GM12865 (cell line): ENCODE data around the gene PLBD1.

ENCODE experiments used
- DNase-seq: peaks from one replicate; pipeline ENCODE4 v3.0.0; 2010; ENCODE audit warnings: low read depth
- H3K4me3 ChIP-seq: 2 replicates; pipeline ENCODE4 v1.5.1; 2011; ENCODE audit warnings: mild to moderate bottlenecking, low read depth, low read length, control low read depth
- TF ChIP-seq, protein P1 (sequence below): IDR thresholded peaks from 2 replicates; pipeline ENCODE4 v1.5.1; 2011; ENCODE audit warnings: low read length, control low read depth, low read depth, inconsistent platforms; ENCODE audit not compliant: insufficient read depth; ENCODE audit errors: missing control alignments

Gene PLBD1

DNA sequence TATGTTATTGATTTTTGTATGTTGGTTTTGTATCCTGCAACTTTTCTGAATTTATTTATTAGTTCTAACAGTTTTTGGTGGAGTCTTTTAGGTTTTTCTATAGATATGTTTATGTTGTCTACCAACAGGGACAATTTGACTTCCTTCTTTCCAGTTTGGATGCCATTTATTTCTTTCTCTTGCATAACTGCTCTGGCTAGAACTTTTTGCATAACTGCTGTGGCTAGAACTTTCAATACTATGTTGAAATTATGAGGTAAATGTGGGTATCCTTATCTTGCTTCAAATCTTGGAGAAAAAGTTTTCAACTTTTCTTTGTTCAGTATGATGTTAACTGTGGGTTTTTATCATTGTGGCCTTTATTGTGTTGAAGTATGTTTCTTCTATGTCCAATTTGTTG, 39.9 kb upstream of the PLBD1 start:
- no peak overlapping the region for H3K4me3 ChIP-seq
- TF ChIP-seq, protein P1, sequence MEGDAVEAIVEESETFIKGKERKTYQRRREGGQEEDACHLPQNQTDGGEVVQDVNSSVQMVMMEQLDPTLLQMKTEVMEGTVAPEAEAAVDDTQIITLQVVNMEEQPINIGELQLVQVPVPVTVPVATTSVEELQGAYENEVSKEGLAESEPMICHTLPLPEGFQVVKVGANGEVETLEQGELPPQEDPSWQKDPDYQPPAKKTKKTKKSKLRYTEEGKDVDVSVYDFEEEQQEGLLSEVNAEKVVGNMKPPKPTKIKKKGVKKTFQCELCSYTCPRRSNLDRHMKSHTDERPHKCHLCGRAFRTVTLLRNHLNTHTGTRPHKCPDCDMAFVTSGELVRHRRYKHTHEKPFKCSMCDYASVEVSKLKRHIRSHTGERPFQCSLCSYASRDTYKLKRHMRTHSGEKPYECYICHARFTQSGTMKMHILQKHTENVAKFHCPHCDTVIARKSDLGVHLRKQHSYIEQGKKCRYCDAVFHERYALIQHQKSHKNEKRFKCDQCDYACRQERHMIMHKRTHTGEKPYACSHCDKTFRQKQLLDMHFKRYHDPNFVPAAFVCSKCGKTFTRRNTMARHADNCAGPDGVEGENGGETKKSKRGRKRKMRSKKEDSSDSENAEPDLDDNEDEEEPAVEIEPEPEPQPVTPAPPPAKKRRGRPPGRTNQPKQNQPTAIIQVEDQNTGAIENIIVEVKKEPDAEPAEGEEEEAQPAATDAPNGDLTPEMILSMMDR = no peak
- no peak for DNase-seq

DNA sequence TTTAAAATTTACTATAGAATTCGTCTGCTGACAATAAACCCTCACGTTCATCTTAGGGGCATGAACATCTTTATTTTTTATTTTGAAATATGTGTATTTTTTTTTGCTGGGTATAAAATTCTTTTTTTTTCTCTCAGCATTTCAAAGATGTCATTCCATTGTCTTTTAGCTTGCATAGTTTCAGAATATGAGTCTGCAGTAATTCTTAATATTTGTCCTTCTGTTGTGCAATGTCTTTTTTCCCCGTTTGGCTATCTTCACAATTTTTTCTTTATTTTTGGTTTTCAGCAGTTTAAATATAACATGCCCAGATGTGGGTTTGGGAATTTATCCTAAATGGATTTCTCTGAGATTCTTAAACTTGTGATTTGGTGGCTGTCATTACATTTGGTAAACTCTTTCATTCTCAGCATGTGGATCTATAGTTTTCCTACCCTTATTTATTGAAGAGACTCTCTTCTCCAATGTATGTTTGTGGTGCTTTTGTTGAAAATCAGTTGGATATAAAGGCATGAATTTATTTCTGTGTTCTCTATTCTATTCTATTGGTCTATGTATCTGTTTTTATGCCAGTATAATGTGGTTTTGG, 37.8 kb upstream of the PLBD1 start:
- no peak for DNase-seq
- TF ChIP-seq, protein P1 = no peak
- no peak overlapping the region for H3K4me3 ChIP-seq

DNA sequence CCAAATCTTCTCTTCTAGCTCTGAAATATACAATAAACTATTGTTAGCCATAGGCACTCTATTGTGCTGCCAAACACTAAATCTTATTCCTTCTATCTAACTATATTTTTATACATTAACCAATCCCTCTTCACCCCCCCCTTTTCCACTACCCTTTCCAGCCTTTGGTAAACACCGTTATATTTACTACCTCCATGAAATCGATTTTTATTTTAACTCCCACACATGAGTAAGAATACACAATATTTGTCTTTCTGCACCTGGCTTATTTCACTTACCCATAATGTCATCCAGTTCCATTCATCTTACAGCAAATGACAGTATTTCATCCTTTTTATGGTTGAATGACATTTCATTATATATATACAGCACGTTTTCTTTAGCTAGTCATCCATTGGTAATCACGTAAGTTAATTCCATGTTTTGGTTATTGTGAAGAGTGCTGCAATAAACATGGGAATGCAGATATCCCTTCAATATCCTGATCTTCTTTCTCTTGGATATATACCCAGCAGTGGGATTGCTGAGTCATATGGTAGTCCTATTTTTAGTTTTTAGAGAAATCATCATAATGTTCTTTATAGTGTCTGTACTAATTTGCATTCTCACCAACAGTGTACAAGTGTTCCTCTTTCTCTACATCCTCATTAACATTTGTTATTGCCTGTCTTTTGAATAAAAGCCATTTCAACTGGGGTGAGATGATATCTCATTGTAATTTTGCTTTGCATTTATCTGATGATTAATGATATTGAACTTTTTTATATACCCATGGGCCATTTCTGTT, 34.2 kb upstream of the PLBD1 start:
- TF ChIP-seq, protein P1 = no peak
- no peak overlapping the region for H3K4me3 ChIP-seq
- DNase-seq = no peak

DNA sequence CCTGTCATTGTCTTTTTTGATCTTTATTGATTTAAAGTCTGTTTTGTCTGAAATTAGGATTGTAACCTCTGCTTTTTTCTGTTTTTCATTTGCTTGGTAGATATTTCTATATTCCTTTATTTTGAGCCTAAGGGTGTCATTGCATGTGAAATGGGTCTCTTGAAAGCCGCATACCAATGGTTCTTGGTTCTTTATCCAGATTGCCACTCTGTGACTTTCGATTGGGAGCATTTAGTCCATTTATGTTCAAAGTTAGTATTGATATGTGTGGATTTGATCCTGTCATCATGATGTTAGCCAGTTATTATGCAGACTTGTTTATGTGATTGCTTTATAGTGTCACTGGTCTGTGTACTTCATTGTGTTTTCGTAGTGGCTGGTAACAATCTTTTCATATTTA, 29.8 kb upstream of the PLBD1 start:
- no peak overlapping the region for H3K4me3 ChIP-seq
- DNase-seq = no peak
- TF ChIP-seq, protein P1 = no peak

DNA sequence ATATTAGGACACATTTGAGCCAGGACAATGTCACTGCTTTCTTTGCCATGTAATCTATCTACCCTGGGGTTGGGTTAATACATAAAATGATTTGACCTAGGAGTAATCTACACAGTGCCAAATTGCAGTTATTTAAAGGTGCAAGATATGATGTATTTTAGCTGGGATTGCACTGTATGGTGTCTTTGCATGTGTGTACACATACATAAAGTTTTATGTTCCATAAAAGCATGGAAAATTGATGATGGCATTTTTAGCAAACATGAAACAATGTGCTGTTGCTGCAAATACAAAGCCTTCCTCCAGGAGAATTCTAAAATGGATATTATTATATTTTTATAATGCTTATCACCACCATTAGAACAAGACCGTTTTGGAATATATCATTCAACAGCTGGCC, 24.0 kb upstream of the PLBD1 start:
- TF ChIP-seq, protein P1 = no peak
- no peak for DNase-seq
- no peak overlapping the region for H3K4me3 ChIP-seq

DNA sequence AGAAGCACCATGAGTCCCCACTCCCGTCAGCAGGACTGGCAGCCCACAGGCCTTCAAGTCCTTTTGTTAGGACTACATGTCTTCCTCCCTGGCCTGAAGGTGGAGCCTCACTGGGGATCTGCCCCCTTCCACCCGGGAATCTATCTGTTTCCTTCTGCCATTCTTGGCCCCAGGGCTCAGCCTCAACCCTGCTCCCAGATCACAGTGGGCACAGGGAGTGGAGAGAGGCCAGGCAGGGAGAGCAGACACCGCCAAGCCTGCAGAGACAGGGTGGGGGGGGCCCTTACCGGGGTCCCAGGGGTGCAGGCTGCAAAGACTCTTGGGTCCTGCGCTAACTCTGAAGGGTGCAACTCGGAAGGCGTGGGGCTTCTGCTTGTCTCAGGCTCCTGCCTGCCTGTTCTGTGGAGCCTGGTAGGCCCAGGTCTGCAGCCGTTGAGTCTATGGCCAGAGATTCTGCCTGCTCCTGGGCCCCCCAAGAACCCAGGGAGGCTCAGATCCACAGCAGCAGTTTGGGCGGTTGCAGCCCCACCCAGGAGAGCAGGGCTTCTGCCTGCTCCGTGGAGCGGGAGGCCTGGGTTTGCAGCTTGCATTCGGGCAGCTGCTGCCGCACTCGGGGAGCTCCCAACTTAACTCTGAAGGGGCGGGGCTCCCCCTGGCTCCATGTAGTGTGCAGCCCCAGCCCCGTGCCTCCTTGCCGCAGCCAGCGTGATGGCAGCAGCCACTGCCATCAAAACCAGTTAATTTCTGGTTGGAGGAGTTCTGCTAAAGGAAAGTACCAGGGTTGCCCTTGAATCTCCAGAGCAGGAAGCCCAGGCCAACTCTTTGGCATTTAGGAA, 21.7 kb upstream of the PLBD1 start:
- DNase-seq = no peak
- TF ChIP-seq, protein P1 = no peak
- H3K4me3 ChIP-seq = no peak overlapping the region
